Measurements from ENCODE around the gene KMO.

KMO gene

DNA sequence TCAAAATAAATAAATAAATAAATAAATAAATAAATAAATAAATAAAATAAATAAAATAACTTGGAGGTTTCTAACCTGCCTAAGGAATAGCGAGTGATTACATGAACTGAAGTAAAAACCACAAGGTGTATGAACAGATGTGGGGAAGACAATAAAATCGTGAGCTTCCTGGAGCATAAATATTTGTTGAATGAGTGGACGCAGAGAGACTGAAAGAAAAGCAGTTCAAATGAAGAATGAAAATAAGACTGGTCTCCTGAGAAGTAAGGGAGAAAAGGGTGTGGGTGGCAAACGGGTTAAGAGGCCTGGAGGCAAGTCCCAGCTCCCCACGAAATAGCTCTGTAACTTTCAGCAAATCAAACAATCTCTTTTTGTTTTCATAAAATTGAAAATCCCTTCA is 74.4 kb downstream of the KMO start:
- intact Hi-C loops (cut with DNase I; ENCODE audit: low total_unique reads): no loop called here
- H3K27ac ChIP-seq: no peak overlapping the region
- TF ChIP-seq, protein P1, sequence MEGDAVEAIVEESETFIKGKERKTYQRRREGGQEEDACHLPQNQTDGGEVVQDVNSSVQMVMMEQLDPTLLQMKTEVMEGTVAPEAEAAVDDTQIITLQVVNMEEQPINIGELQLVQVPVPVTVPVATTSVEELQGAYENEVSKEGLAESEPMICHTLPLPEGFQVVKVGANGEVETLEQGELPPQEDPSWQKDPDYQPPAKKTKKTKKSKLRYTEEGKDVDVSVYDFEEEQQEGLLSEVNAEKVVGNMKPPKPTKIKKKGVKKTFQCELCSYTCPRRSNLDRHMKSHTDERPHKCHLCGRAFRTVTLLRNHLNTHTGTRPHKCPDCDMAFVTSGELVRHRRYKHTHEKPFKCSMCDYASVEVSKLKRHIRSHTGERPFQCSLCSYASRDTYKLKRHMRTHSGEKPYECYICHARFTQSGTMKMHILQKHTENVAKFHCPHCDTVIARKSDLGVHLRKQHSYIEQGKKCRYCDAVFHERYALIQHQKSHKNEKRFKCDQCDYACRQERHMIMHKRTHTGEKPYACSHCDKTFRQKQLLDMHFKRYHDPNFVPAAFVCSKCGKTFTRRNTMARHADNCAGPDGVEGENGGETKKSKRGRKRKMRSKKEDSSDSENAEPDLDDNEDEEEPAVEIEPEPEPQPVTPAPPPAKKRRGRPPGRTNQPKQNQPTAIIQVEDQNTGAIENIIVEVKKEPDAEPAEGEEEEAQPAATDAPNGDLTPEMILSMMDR (IDR thresholded peaks at IDR 0.05): no peak
- H3K4me3 ChIP-seq: no peak overlapping the region
- DNase-seq: no peak
- H3K36me3 ChIP-seq: no peaks in the 10 kb centered on the region
- no peaks in the 10 kb centered on the region for H3K9me3 ChIP-seq
- H3K27me3 ChIP-seq: no peaks in the 10 kb centered on the region
- peaks cover 0 to 20% (median 10%) of the 10 kb centered on the region in 4 donors for H3K4me1 ChIP-seq

DNA sequence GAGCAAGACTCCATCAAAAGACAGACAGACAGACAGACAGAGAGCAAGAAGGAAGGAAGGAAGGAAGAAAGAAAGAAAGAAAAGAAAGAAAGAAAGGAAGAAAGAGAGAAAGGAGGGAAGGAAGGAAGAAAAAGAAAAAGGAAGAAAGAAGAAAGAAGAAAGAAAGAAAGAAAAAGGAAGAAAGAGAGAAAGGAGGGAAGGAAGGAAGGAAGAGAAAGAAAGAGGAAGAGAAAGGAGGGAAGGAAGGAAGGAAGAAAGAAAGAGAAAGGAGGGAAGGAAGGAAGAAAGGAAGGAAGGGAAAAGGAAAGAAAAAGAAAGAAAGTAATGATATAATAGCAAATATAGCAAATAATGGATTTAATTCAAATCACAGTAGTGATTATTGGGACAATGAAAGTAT is 75.3 kb downstream of the KMO start:
- no peaks in the 10 kb centered on the region for H3K9me3 ChIP-seq
- no peak overlapping the region for H3K27ac ChIP-seq
- peaks cover 0 to 19% (median 10%) of the 10 kb centered on the region in 4 donors for H3K4me1 ChIP-seq
- TF ChIP-seq, protein P1 (IDR thresholded peaks at IDR 0.05): no peak
- no peaks in the 10 kb centered on the region for H3K36me3 ChIP-seq
- DNase-seq: no peak
- H3K4me3 ChIP-seq: no peak overlapping the region
- no peaks in the 10 kb centered on the region for H3K27me3 ChIP-seq
- intact Hi-C loops (cut with DNase I; ENCODE audit: low total_unique reads): no loop called here

DNA sequence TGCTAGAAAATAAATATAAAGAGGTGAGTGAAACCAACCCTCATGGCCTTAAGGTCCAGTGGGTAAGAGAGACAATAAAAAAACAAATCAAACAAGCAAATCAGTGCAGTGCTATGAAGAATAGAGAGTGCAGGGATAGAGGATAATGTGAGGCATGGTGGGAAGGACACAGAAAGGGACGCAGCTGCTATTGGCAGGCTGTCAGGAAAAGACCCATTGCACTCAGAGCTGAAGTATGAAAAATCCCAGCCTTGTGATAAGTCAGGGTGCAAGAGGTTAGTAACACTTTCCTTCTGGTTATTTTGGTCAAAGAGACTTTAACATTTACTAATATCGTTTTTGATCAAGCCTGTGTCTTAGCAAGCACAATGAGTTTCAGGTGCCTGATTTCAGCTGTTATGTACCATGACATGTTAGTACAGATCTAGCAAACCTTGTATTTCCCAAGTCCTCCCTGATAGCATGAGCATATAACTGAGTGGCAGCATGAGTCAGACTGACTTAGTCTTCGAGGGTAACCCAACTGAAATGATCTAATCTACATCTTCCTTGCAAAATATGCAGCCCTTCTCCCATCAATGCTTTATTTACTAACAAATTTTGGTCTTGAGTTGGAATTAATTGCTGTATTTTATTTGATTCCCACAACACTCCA is 76.3 kb downstream of the KMO start:
- no peaks in the 10 kb centered on the region for H3K27me3 ChIP-seq
- DNase-seq: no peak
- H3K4me1 ChIP-seq: peaks cover 0 to 9% (median 7%) of the 10 kb centered on the region in 4 donors
- H3K9me3 ChIP-seq: no peaks in the 10 kb centered on the region
- intact Hi-C loops (cut with DNase I; ENCODE audit: low total_unique reads): no loop called here
- TF ChIP-seq, protein P1 (IDR thresholded peaks at IDR 0.05): no peak
- H3K36me3 ChIP-seq: no peaks in the 10 kb centered on the region
- no peak overlapping the region for H3K4me3 ChIP-seq
- no peak overlapping the region for H3K27ac ChIP-seq

DNA sequence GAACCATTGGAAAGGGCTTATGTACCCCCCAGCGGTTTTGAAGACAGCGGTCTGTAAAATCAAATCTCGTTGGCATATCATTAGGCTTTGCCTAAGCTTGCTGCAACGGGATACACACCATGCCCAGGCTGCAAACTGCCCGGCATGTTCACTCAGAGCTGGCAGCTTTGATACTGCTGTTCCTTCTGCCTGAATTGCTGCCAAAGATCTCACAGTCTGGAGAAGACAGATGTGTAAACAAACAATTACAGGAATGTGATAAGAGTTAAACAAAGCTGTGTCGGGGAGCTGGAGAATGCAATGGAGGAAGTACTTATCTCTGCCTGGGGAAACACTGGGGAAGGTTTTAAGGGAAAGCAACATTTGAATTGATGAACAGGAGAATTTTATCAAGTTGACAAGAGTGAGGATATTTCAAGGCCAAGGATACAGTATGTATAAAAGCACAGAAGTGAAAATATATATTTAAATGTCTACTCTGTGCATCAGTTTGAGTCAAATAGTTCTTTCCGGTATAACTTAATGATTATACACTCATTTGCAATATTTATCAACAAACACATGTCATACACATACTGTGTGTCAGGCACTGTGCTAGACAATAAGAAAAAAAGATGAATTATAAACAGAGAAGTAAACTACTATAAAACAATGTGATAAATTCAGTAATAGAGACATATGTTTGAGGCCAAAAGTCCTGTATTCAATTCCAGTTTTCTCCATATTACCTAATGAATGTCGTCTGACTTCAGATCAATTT is 78.1 kb downstream of the KMO start:
- intact Hi-C loops (cut with DNase I; ENCODE audit: low total_unique reads): no loop called here
- TF ChIP-seq, protein P1 (IDR thresholded peaks at IDR 0.05): no peak
- H3K4me1 ChIP-seq: no peaks in the 10 kb centered on the region
- H3K36me3 ChIP-seq: no peaks in the 10 kb centered on the region
- no peak for DNase-seq
- no peak overlapping the region for H3K4me3 ChIP-seq
- H3K27ac ChIP-seq: no peak overlapping the region
- no peaks in the 10 kb centered on the region for H3K9me3 ChIP-seq
- H3K27me3 ChIP-seq: no peaks in the 10 kb centered on the region

DNA sequence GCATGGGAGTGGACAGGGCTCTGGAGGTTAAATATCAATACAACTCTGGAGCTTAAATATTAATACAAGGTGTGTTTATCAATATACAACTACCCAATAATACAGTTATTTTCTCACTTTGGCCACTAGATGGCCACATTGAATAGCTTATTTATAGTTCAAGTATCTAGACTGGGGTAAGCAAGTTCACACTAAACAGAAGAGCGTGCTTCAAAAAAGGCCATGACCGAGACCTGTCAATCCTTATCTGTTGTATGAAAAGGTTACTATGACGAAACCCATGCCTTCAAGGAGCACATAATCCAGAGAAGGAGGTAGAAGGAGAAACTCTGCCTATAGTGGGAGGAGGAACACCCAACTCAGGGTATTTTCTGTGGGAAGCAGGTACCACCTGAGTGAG is 78.9 kb downstream of the KMO start:
- no peaks in the 10 kb centered on the region for H3K36me3 ChIP-seq
- no peaks in the 10 kb centered on the region for H3K27me3 ChIP-seq
- intact Hi-C loops (cut with DNase I; ENCODE audit: low total_unique reads): no loop called here
- TF ChIP-seq, protein P1 (IDR thresholded peaks at IDR 0.05): peak; percentile 64 to 85
- H3K9me3 ChIP-seq: no peaks in the 10 kb centered on the region
- no peak for DNase-seq
- H3K27ac ChIP-seq: no peak overlapping the region
- no peak overlapping the region for H3K4me3 ChIP-seq
- H3K4me1 ChIP-seq: no peaks in the 10 kb centered on the region

Measured in tibial artery (tissue), 4 donors.